ENCODE results near the gene FAM193A.
"Not testable (repeated sequence)": the region's sequence is repeated elsewhere in the genome, so short reads cannot be mapped to it uniquely, and the experiment has no call there.

Gene FAM193A

GRCh38 chr4:2652415-2653160 is 116.1 kb downstream of the FAM193A start:
- DNase-seq = no peak

GRCh38 chr4:2660596-2661211 is 124.3 kb downstream of the FAM193A start:
- DNase-seq = no peak

- no peak for DNase-seq
Observed at GRCh38 chr4:2662598-2662997, 126.2 kb downstream of the FAM193A start.

GRCh38 chr4:2663275-2663674 is 126.8 kb downstream of the FAM193A start:
- no peak for DNase-seq

GRCh38 chr4:2666722-2667247 is 130.3 kb downstream of the FAM193A start:
- no peak for DNase-seq

GRCh38 chr4:2667428-2667827 is 131.0 kb downstream of the FAM193A start:
- no peak for DNase-seq

GRCh38 chr4:2671267-2671895 is 134.9 kb downstream of the FAM193A start:
- no peak for DNase-seq

- no peak for DNase-seq
Observed at GRCh38 chr4:2672082-2672481, 135.6 kb downstream of the FAM193A start.

- DNase-seq = no peak
Observed at GRCh38 chr4:2672700-2673099, 136.3 kb downstream of the FAM193A start.

- DNase-seq = no peak
Observed at GRCh38 chr4:2673157-2673556, 136.7 kb downstream of the FAM193A start.

- DNase-seq = not testable (repeated sequence)
Observed at GRCh38 chr4:2679762-2680161, 143.3 kb downstream of the FAM193A start.

GRCh38 chr4:2684486-2684885 is 148.0 kb downstream of the FAM193A start:
- DNase-seq = no peak

- DNase-seq = no peak
Observed at GRCh38 chr4:2685541-2685940, 149.1 kb downstream of the FAM193A start.

GRCh38 chr4:2686379-2687265 is 150.2 kb downstream of the FAM193A start:
- no peak for DNase-seq

GRCh38 chr4:2688281-2688680 is 151.8 kb downstream of the FAM193A start:
- DNase-seq = no peak

GRCh38 chr4:2688697-2689096 is 152.2 kb downstream of the FAM193A start:
- no peak for DNase-seq

- no peak for DNase-seq
Observed at GRCh38 chr4:2689114-2689513, 152.7 kb downstream of the FAM193A start.

GRCh38 chr4:2689825-2690700 is 153.6 kb downstream of the FAM193A start:
- DNase-seq = no peak

- DNase-seq = no peak
Observed at GRCh38 chr4:2691313-2691712, 154.9 kb downstream of the FAM193A start.

GRCh38 chr4:2691952-2692435 is 155.5 kb downstream of the FAM193A start:
- DNase-seq = no peak

GRCh38 chr4:2694691-2695090 is 158.2 kb downstream of the FAM193A start:
- no peak for DNase-seq

All from NCI-H1694 (cell line).